PC-3 (cell line): ENCODE measurements around the gene ROCK2.

Source experiments
- EZH2 ChIP-seq: fragments of 300-600 bp; sonication (generic); IDR thresholded peaks from one replicate; pipeline ENCODE4 v1.6.1; 2017; ENCODE audit warnings: antibody characterized with exemption, mild to moderate bottlenecking, low read length; ENCODE audit not compliant: unreplicated experiment
- EZH2phosphoT487 ChIP-seq: fragments of 300-600 bp; sonication (generic); IDR thresholded peaks from 2 replicates; pipeline ENCODE4 v1.6.1; 2018; ENCODE audit warnings: mild to moderate bottlenecking, antibody characterized with exemption, low read length, borderline replicate concordance
- TF ChIP-seq, protein P1 (sequence below): fragments of 300-600 bp; sonication (generic); conservative IDR thresholded peaks from 2 replicates; pipeline ENCODE4 v1.5.1; 2017; ENCODE audit warnings: antibody characterized with exemption, low read depth, mild to moderate bottlenecking, low read length

DNA sequence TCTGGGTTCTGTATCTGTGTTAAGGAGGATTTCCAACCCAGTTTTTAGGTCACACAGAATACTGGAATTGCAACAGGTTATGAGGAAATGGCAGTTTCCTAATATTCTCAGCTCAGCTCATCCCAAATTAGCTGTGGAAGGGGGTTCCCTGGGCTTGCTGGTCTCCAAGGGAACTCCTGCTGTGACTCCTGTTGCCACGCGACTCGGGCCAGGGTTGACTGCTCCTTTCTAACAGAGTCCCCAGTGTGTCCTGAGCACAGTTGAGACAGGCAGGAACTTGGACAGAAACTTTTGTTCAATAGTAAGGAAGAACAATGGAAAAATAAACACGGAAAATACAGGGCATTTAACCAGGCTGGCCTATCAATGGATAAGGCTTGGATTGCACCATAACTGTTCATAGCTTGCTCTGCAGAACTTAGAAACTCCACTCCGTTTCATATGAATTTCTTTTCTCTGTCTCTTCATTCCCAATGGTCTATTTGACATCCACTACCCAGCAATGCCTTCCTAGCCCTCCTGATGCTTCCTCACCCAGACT, 3.8 kb upstream of the ROCK2 start:
- TF ChIP-seq, protein P1, sequence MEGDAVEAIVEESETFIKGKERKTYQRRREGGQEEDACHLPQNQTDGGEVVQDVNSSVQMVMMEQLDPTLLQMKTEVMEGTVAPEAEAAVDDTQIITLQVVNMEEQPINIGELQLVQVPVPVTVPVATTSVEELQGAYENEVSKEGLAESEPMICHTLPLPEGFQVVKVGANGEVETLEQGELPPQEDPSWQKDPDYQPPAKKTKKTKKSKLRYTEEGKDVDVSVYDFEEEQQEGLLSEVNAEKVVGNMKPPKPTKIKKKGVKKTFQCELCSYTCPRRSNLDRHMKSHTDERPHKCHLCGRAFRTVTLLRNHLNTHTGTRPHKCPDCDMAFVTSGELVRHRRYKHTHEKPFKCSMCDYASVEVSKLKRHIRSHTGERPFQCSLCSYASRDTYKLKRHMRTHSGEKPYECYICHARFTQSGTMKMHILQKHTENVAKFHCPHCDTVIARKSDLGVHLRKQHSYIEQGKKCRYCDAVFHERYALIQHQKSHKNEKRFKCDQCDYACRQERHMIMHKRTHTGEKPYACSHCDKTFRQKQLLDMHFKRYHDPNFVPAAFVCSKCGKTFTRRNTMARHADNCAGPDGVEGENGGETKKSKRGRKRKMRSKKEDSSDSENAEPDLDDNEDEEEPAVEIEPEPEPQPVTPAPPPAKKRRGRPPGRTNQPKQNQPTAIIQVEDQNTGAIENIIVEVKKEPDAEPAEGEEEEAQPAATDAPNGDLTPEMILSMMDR = no peak
- TF ChIP-seq EZH2 (no peak), EZH2phosphoT487 (no peak)
